HL-60 (cell line): ENCODE measurements around the gene CCDC8.

Experiments
- DNase-seq, 2 experiments: peaks; one replicate each; pipeline ENCODE4 v3.0.0-alpha.2; 2010 to 2020; ENCODE audit warnings: low read depth in 1 of 2, low spot score in 1 of 2
- H3K27ac ChIP-seq: fragments of 250-450 bp; sonication (Bioruptor Pico); replicated peaks from 2 replicates; pipeline ENCODE4 v1.5.1; 2020; ENCODE audit warnings: mild to moderate bottlenecking, moderate library complexity
- H3K27me3 ChIP-seq: fragments of 250-450 bp; sonication (Bioruptor Pico); 2 replicates; pipeline ENCODE4 v1.5.1; 2021; ENCODE audit warnings: mild to moderate bottlenecking, moderate library complexity; ENCODE audit not compliant: insufficient read depth, poor library complexity, severe bottlenecking
- H3K4me3 ChIP-seq: replicated peaks from 2 replicates; pipeline ENCODE4 v1.5.1; 2011; ENCODE audit warnings: mild to moderate bottlenecking, control low read depth, low read length; ENCODE audit not compliant: insufficient read depth
- CTCF ChIP-seq: IDR thresholded peaks from one replicate; pipeline ENCODE4 v1.5.1; 2011; ENCODE audit warnings: low read length, control low read depth, inconsistent platforms; ENCODE audit not compliant: insufficient read depth
- GABPA ChIP-seq: IDR thresholded peaks from 2 replicates; pipeline ENCODE4 v1.6.1; 2012; ENCODE audit warnings: low read depth
- POLR2AphosphoS5 ChIP-seq: IDR thresholded peaks from 2 replicates; pipeline ENCODE4 v1.6.1; 2012; ENCODE audit warnings: low read depth
- REST ChIP-seq: IDR thresholded peaks from 2 replicates; pipeline ENCODE4 v1.6.1; 2012; ENCODE audit warnings: low read depth; ENCODE audit not compliant: insufficient replicate concordance
- SPI1 ChIP-seq: IDR thresholded peaks from 2 replicates; pipeline ENCODE4 v1.6.1; 2012; ENCODE audit warnings: low read depth, mild to moderate bottlenecking, borderline replicate concordance

Gene CCDC8

GRCh38 chr19:46447006-46447405 is 33.6 kb upstream of the CCDC8 start:
- DNase-seq, result no peak
- Histone ChIP-seq H3K27me3 (peaks cover 2% of the 10 kb centered on the region), H3K27ac (no peak overlapping the region), H3K4me3 (no peak overlapping the region)
- no peak for TF ChIP-seq POLR2AphosphoS5
- no peak for TF ChIP-seq REST
- TF ChIP-seq SPI1, result no peak
- TF ChIP-seq GABPA, result no peak
- no peak for TF ChIP-seq CTCF

- TF ChIP-seq REST (no peak), CTCF (no peak), POLR2AphosphoS5 (no peak), SPI1 (no peak), GABPA (no peak)
- no peak overlapping the region for H3K4me3 ChIP-seq
- peaks cover 2% of the 10 kb centered on the region for H3K27me3 ChIP-seq
- DNase-seq, result no peak
- H3K27ac ChIP-seq, result no peak overlapping the region
Observed at GRCh38 chr19:46446021-46446420, 32.7 kb upstream of the CCDC8 start.

- DNase-seq, result no peak
- peaks cover 2% of the 10 kb centered on the region for H3K27me3 ChIP-seq
- H3K27ac ChIP-seq, result no peak overlapping the region
- TF ChIP-seq POLR2AphosphoS5 (no peak), REST (no peak), GABPA (no peak), CTCF (no peak), SPI1 (no peak)
- H3K4me3 ChIP-seq, result no peak overlapping the region
Observed at GRCh38 chr19:46442808-46443450, 29.6 kb upstream of the CCDC8 start.
